Measurements from ENCODE around the gene FOSL1. TPM values are rescaled to one million over a fixed set of nuclear protein-coding genes. Genes with fewer than 3 reads are reported as not detected.

Gene FOSL1
- total and polyA plus RNA-seq, 11 donors, result 0.22 to 48.1 (median 1.5) TPM

DNA sequence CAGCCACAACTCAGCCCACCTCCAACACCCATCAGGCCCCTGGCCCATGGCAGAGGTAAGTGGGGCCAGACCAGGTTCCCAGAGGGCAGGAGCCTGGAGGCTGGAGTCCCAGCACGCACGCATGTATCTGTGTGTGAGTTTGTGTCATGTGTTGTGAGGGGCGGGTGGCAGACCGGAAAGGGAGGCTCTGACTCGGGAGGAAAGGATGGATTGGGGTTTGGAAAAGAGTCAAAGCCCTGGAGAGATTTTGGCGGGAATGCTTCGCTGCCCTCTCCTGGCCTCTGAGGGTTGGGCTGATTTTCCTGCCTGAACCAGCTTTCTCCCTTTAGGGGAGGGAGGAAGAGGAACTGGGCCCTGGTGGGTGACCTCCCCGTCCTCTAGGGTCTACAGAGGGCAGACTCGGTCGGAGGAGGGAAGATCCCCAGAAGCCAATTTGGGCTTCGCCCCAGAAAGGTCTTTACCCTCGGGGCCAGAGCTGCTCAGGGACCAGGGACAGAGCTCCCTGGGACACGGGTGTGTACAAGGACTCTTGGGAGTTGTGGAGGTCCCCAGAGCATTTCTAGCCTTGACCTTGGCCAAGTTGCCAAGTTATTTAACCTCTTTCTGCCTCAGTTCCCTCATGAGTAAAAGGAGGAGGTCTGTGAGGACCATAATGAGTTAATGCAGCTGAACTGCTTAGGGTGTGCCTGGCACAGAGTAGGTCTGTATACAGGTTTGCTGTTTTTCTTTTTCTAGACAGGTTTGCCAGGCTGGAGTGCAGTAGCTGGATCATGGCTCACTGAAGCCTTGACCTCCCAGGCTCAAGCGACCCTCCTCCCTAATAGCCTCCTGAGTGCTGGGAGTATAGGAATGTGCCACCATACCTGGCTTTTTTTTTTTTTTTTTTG is 11.7 kb upstream of the FOSL1 start:
- no peak overlapping the region for H3K4me3 ChIP-seq
- intact Hi-C loops (cut with DNase I), result no loop called here
- no peaks in the 10 kb centered on the region for H3K9me3 ChIP-seq
- H3K27ac ChIP-seq, result peak overlapping the region in 4 of 12 donors; percentile 20 to 55 (median 35)
- 16 to 28% (median 17%) methylated on average over 12 to 14 of the region's 14 CpGs for WGBS, 4 donors
- DNase-seq (peak in 4 of 5 donors; percentile 56 to 65 (median 58)), ATAC-seq (peak; percentile 6 to 56 (median 14))
- TF ChIP-seq POLR2A (IDR thresholded peaks at IDR 0.05), result no peak
- TF ChIP-seq, protein P1, sequence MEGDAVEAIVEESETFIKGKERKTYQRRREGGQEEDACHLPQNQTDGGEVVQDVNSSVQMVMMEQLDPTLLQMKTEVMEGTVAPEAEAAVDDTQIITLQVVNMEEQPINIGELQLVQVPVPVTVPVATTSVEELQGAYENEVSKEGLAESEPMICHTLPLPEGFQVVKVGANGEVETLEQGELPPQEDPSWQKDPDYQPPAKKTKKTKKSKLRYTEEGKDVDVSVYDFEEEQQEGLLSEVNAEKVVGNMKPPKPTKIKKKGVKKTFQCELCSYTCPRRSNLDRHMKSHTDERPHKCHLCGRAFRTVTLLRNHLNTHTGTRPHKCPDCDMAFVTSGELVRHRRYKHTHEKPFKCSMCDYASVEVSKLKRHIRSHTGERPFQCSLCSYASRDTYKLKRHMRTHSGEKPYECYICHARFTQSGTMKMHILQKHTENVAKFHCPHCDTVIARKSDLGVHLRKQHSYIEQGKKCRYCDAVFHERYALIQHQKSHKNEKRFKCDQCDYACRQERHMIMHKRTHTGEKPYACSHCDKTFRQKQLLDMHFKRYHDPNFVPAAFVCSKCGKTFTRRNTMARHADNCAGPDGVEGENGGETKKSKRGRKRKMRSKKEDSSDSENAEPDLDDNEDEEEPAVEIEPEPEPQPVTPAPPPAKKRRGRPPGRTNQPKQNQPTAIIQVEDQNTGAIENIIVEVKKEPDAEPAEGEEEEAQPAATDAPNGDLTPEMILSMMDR (IDR thresholded peaks at IDR 0.05), result peak in 7 of 12 donors; percentile 27 to 61 (median 41)
- H3K27me3 ChIP-seq, result no peaks in the 10 kb centered on the region
- peaks cover 2 to 40% (median 35%) of the 10 kb centered on the region in 12 donors for H3K4me1 ChIP-seq
- peaks cover 0 to under 1% (median 0%) of the 10 kb centered on the region in 9 donors for H3K36me3 ChIP-seq

DNA sequence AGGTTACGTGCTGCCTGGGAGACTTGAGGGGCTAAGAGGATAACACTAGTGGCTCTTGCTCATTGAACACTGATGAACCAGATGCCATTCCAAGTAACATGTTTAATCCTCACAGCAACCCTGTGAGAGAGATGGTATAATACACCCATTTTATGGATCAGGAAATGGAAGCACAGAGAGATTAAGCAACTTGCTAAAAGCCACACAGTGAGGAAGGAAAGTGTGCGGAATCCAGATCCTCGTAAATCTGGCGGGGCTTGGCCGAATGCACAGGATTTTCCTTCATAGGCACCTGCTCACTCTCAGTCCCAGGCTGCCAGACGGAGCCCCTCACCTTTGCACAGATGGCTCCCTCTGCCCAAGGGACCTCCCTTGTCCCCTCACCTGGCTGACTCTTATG is 7.7 kb upstream of the FOSL1 start:
- H3K27me3 ChIP-seq, result no peaks in the 10 kb centered on the region
- no peaks in the 10 kb centered on the region for H3K36me3 ChIP-seq
- H3K4me1 ChIP-seq, result peaks cover 0 to 14% (median 12%) of the 10 kb centered on the region in 12 donors
- no peak overlapping the region for H3K4me3 ChIP-seq
- ATAC-seq (no peak), DNase-seq (no peak)
- WGBS, 4 donors, result 81 to 88% (median 85%) methylated on average over 6 of the region's 6 CpGs
- TF ChIP-seq POLR2A (IDR thresholded peaks at IDR 0.05), result no peak
- TF ChIP-seq, protein P1 (IDR thresholded peaks at IDR 0.05), result no peak
- H3K9me3 ChIP-seq, result no peaks in the 10 kb centered on the region
- intact Hi-C loops (cut with DNase I), result no loop called here
- no peak overlapping the region for H3K27ac ChIP-seq

DNA sequence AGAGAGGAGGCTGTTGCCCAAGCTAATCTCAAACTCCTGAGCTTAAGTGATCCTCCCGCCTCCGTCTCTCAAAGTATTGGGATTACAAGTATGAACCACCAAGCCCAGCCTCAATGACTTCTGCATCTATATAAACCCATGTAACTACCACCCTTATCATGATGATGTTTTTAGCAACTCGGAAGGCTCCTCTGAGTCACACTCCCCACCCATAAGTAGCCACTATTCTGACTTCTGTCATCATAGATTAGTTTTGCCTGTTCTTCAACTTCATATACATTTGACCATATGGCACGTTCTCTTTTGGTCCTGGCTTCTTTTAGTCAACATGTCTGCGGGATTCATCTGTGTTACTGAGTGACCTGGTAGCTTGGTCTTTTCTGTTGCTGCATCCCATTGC is 6.4 kb upstream of the FOSL1 start:
- TF ChIP-seq POLR2A (IDR thresholded peaks at IDR 0.05), result no peak
- TF ChIP-seq, protein P1 (IDR thresholded peaks at IDR 0.05), result no peak
- WGBS, 4 donors, result 78 to 84% (median 83%) methylated on average over 5 of the region's 5 CpGs
- Histone ChIP-seq H3K36me3 (no peaks in the 10 kb centered on the region), H3K27me3 (no peaks in the 10 kb centered on the region), H3K27ac (no peak overlapping the region), H3K4me3 (no peak overlapping the region), H3K4me1 (peaks cover 0 to 7% (median 5%) of the 10 kb centered on the region in 12 donors), H3K9me3 (no peaks in the 10 kb centered on the region)
- intact Hi-C loops (cut with DNase I), result no loop called here
- no peak for DNase-seq
- ATAC-seq, result no peak

DNA sequence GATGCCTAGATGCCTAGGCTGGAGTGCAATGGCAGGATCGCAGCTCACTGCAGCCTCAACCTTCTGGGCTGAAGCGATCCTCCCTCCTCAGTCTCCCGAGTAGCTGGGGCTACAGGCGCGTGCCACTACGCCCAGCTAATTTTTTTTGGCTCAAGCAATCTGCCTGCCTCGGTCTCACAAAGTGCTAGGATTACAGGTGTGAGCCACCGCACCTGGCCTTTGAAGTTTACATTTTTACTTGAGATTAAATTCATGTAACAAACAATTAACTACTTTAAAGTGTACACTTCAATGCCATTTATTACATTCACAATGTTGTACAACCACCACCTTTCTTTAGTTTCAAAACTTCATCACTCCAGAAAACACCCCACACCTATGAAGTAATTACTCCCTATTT is 3.5 kb upstream of the FOSL1 start:
- Histone ChIP-seq H3K9me3 (no peaks in the 10 kb centered on the region), H3K4me1 (peaks cover 0 to 23% (median 17%) of the 10 kb centered on the region in 12 donors), H3K27ac (no peak overlapping the region), H3K36me3 (no peaks in the 10 kb centered on the region), H3K27me3 (peaks cover 0 to 15% (median 0%) of the 10 kb centered on the region in 9 donors), H3K4me3 (no peak overlapping the region)
- DNase-seq (no peak), ATAC-seq (no peak)
- intact Hi-C loops (cut with DNase I), result no loop called here
- TF ChIP-seq, protein P1 (IDR thresholded peaks at IDR 0.05), result no peak
- TF ChIP-seq POLR2A (IDR thresholded peaks at IDR 0.05), result no peak
- WGBS, 4 donors, result 81 to 86% (median 86%) methylated on average over 8 of the region's 8 CpGs

Measured in heart left ventricle (tissue), 16 donors.